IMR-90 (cell line): ENCODE data around the gene CTDP1. TPM values are rescaled to one million over a fixed set of nuclear protein-coding genes. Genes with fewer than 3 reads are reported as not detected.

Experiments
- ATAC-seq: fragments of 200-7000 bp; cut with Tn5 transposase; 2 replicates; pipeline ENCODE4 v1.9.1; 2020; ENCODE audit warnings: low read depth, mild to moderate bottlenecking, moderate library complexity
- BruUV-seq: library from RNA; stranded (reverse); fragments of 400-500 nt; replicated peaks from 2 replicates; lab custom pipeline; 2021; lab: Mats Ljungman, UMichigan
- CTCF ChIA-PET: fragments of 300-600 bp; formaldehyde crosslinking; extraction: SDS; loops from one replicate; lab custom pipeline; 2021; ENCODE audit warnings: antibody characterized with exemption; lab: Yijun Ruan, JAX
- POLR2A ChIA-PET: fragments of 300-600 bp; sonication (Branson Sonifier 250); formaldehyde crosslinking; loops from one replicate; lab custom pipeline; 2022; ENCODE audit warnings: antibody characterized with exemption; ENCODE audit not compliant: unreplicated experiment; lab: Charles Lee
- DNase-seq: peaks from one replicate; pipeline ENCODE4 v3.0.0; 2013
- H2AFZ ChIP-seq: replicated peaks from 2 replicates; pipeline ENCODE3; 2013; ENCODE audit warnings: low read length, mild to moderate bottlenecking; ENCODE audit not compliant: poor library complexity
- H2AK5ac ChIP-seq: 2 replicates; pipeline ENCODE4 v1.6.1; 2013; ENCODE audit warnings: low read depth, low read length, inconsistent platforms
- H2AK9ac ChIP-seq: replicated peaks from 2 replicates; pipeline ENCODE3; 2013; ENCODE audit warnings: mild to moderate bottlenecking, low read depth, low read length, moderate library complexity; ENCODE audit not compliant: poor library complexity
- H2BK120ac ChIP-seq: 2 replicates; pipeline ENCODE4 v1.6.1; 2013; ENCODE audit warnings: low read depth, low read length, inconsistent platforms
- H2BK15ac ChIP-seq: 3 replicates; pipeline ENCODE4 v1.6.1; 2013; ENCODE audit warnings: low read depth, low read length, inconsistent platforms
- H2BK20ac ChIP-seq: 2 replicates; pipeline ENCODE4 v1.6.1; 2013; ENCODE audit warnings: low read depth, mild to moderate bottlenecking, inconsistent platforms, low read length, moderate library complexity
- H2BK5ac ChIP-seq: 2 replicates; pipeline ENCODE4 v1.6.1; 2013; ENCODE audit warnings: mild to moderate bottlenecking, low read depth, low read length, inconsistent platforms; ENCODE audit not compliant: poor library complexity, severe bottlenecking
- H3K14ac ChIP-seq: replicated peaks from 2 replicates; pipeline ENCODE4 v1.6.1; 2013; ENCODE audit warnings: low read depth, low read length, inconsistent platforms
- H3K18ac ChIP-seq: 2 replicates; pipeline ENCODE4 v1.6.1; 2013; ENCODE audit warnings: low read depth, low read length, control low read depth
- H3K23ac ChIP-seq: 2 replicates; pipeline ENCODE4 v1.6.1; 2013; ENCODE audit warnings: low read depth, low read length, inconsistent platforms
- H3K27ac ChIP-seq: 2 replicates; pipeline ENCODE4 v1.5.1; 2013; ENCODE audit warnings: mild to moderate bottlenecking, control low read depth, low read length; ENCODE audit not compliant: insufficient read depth
- H3K27me3 ChIP-seq: 2 replicates; pipeline ENCODE4 v1.6.1; 2013; ENCODE audit warnings: low read length; ENCODE audit not compliant: control insufficient read depth, insufficient read depth
- H3K36me3 ChIP-seq: 2 replicates; pipeline ENCODE4 v1.6.1; 2013; ENCODE audit warnings: low read length, mixed read lengths; ENCODE audit not compliant: control insufficient read depth, insufficient read depth
- H3K4ac ChIP-seq: 2 replicates; pipeline ENCODE4 v1.6.1; 2013; ENCODE audit warnings: low read depth, low read length, inconsistent platforms
- H3K4me1 ChIP-seq: 2 replicates; pipeline ENCODE4 v1.6.1; 2013; ENCODE audit warnings: low read length, mixed read lengths; ENCODE audit not compliant: control insufficient read depth, insufficient read depth
- H3K4me2 ChIP-seq: 2 replicates; pipeline ENCODE4 v1.6.1; 2013; ENCODE audit warnings: low read depth, mild to moderate bottlenecking, control low read depth, low read length, moderate library complexity
- H3K4me3 ChIP-seq: 2 replicates; pipeline ENCODE4 v1.5.1; 2013; ENCODE audit warnings: low read depth, mild to moderate bottlenecking, control low read depth, low read length, moderate library complexity; ENCODE audit not compliant: insufficient read depth
- H3K56ac ChIP-seq: 2 replicates; pipeline ENCODE4 v1.6.1; 2013; ENCODE audit warnings: low read length, inconsistent platforms; ENCODE audit not compliant: insufficient read depth; ENCODE audit errors: extremely low read depth
- H3K79me1 ChIP-seq, 2 experiments: 2 replicates each; pipeline ENCODE4 v1.6.1; 2013; ENCODE audit warnings: low read length in 2 of 2, inconsistent platforms in 1 of 2, low read depth in 1 of 2
- H3K9ac ChIP-seq: 2 replicates; pipeline ENCODE4 v1.6.1; 2013; ENCODE audit warnings: low read depth, low read length, control low read depth
- H3K9me1 ChIP-seq: 2 replicates; pipeline ENCODE4 v1.6.1; 2013; ENCODE audit warnings: low read length, inconsistent platforms; ENCODE audit not compliant: insufficient read depth
- H3K9me3 ChIP-seq: 2 replicates; pipeline ENCODE4 v1.6.1; 2013; ENCODE audit warnings: low read length; ENCODE audit not compliant: control insufficient read depth, insufficient read depth
- H4K20me1 ChIP-seq: 2 replicates; pipeline ENCODE4 v1.6.1; 2013; ENCODE audit warnings: low read length, inconsistent platforms; ENCODE audit not compliant: insufficient read depth
- H4K5ac ChIP-seq: 2 replicates; pipeline ENCODE4 v1.6.1; 2013; ENCODE audit warnings: mild to moderate bottlenecking, low read depth, low read length, control low read depth
- H4K8ac ChIP-seq, 2 experiments: 2 replicates each; pipeline ENCODE4 v1.6.1; 2013; ENCODE audit warnings: low read depth in 2 of 2, low read length in 2 of 2, control low read depth in 1 of 2, inconsistent platforms in 1 of 2
- H4K91ac ChIP-seq: 2 replicates; pipeline ENCODE4 v1.6.1; 2013; ENCODE audit warnings: low read depth, low read length, inconsistent platforms; ENCODE audit not compliant: insufficient read depth
- BHLHE40 ChIP-seq: fragments of 150-350 bp; IDR thresholded peaks from 2 replicates; pipeline ENCODE4 v1.6.1; 2016; ENCODE audit warnings: mild to moderate bottlenecking, low read depth, low read length
- CEBPB ChIP-seq: IDR thresholded peaks from 2 replicates; pipeline ENCODE4 v1.6.1; 2012; ENCODE audit warnings: low read depth, low read length, improper control_type of control experiment
- CHD1 ChIP-seq: IDR thresholded peaks from 2 replicates; pipeline ENCODE4 v1.6.1; 2012; ENCODE audit warnings: low read depth, low read length, improper control_type of control experiment
- ELK1 ChIP-seq: fragments of 150-350 bp; IDR thresholded peaks from 2 replicates; pipeline ENCODE4 v1.6.1; 2016; ENCODE audit warnings: low read depth, mild to moderate bottlenecking, low read length, moderate library complexity, borderline replicate concordance
- MAZ ChIP-seq: IDR thresholded peaks from 2 replicates; pipeline ENCODE4 v1.6.1; 2012; ENCODE audit warnings: low read depth, mild to moderate bottlenecking, low read length, improper control_type of control experiment, moderate library complexity, borderline replicate concordance
- MXI1 ChIP-seq: IDR thresholded peaks from 2 replicates; pipeline ENCODE4 v1.6.1; 2012; ENCODE audit warnings: low read depth, mild to moderate bottlenecking, low read length, moderate library complexity, borderline replicate concordance
- NFE2L2 ChIP-seq: fragments of 150-350 bp; IDR thresholded peaks from 2 replicates; pipeline ENCODE4 v1.6.1; 2016; ENCODE audit warnings: low read depth, mild to moderate bottlenecking, low read length
- POLR2A ChIP-seq: IDR thresholded peaks from 2 replicates; pipeline ENCODE4 v1.6.1; 2012; ENCODE audit warnings: mild to moderate bottlenecking, low read depth, low read length
- RAD21 ChIP-seq: IDR thresholded peaks from 2 replicates; pipeline ENCODE4 v1.6.1; 2012; ENCODE audit warnings: low read length, improper control_type of control experiment
- RCOR1 ChIP-seq: IDR thresholded peaks from 2 replicates; pipeline ENCODE4 v1.6.1; 2012; ENCODE audit warnings: mild to moderate bottlenecking, low read length, improper control_type of control experiment; ENCODE audit not compliant: insufficient replicate concordance
- RFX5 ChIP-seq: IDR thresholded peaks from 2 replicates; pipeline ENCODE4 v1.8.0; 2012; ENCODE audit warnings: low read depth, mild to moderate bottlenecking, low read length, moderate library complexity
- SMC3 ChIP-seq: fragments of 150-350 bp; IDR thresholded peaks from 2 replicates; pipeline ENCODE4 v1.6.1; 2016; ENCODE audit warnings: low read depth, mild to moderate bottlenecking, antibody characterized with exemption, low read length, moderate library complexity
- USF2 ChIP-seq: fragments of 150-350 bp; IDR thresholded peaks from 2 replicates; pipeline ENCODE4 v1.6.1; 2017; ENCODE audit warnings: mild to moderate bottlenecking, antibody characterized with exemption, low read length, low read depth
- WGBS, 2 experiments: methylation state at CpG; one replicate each; pipeline versions ENCODE4 v1.1.5 to v1.1.7; 2013; ENCODE audit warnings: missing lambda C conversion rate in 2 of 2; ENCODE audit not compliant: insufficient read length in 1 of 2; ENCODE audit errors: extremely low coverage in 2 of 2; 5-methylcytosine and 5-hydroxymethylcytosine counted together
- dilution Hi-C: fragments of 300-500 bp; cut with HindIII; formaldehyde crosslinking; loops from one replicate; pipeline ENCODE4 v1.14.3; 2018; ENCODE audit warnings: low sequenced_read_pairs; ENCODE audit not compliant: unreplicated experiment
- in situ Hi-C: fragments of 300-500 bp; cut with MboI; formaldehyde crosslinking; loops from 3 replicates; pipeline ENCODE4 v1.14.3; 2019; ENCODE audit warnings: low sequenced_read_pairs, inconsistent platforms, mixed read lengths
- intact Hi-C: fragments of 100-400 bp; cut with micrococcal nuclease; formaldehyde crosslinking; loops from 2 replicates; pipeline ENCODE4 v1.10.0; 2022
- polyA plus RNA-seq, 3 experiments: library from polyadenylated mRNA; depleted of rRNA; stranded (reverse); fragments of >200 nt; gene quantifications; 2 replicates each; pipeline ENCODE4 v1.2.3, GENCODE V29; 2012; ENCODE audit warnings: low replicate concordance in 1 of 3
- total RNA-seq: library from RNA; depleted of rRNA; stranded (reverse); fragments of >200 nt; gene quantifications from 2 replicates; pipeline ENCODE4 v1.2.3, GENCODE V29; 2012

The CTDP1 gene
- total and polyA plus RNA-seq, 2 of the 4 experiments (the other 2 are of a cell fraction): 13.4 to 17.6 TPM

GRCh38 chr18:79645291-79645983 is 34.2 kb upstream of the CTDP1 start:
- no peak overlapping the region for H3K18ac ChIP-seq
- no peak overlapping the region for H3K9ac ChIP-seq
- no peaks in the 10 kb centered on the region for H4K20me1 ChIP-seq
- no peak overlapping the region for H3K14ac ChIP-seq
- peaks cover 28% of the 10 kb centered on the region for H3K27me3 ChIP-seq
- ChIA-PET CTCF (interaction anchor here (0.9 to 1.2 kb wide), 2 partner anchors 20 to 265 kb away, joined by 3 to 10 read pairs; no protein-coding TSS in a partner anchor), POLR2A (no interaction called here)
- H2BK20ac ChIP-seq: no peak overlapping the region
- no peak overlapping the region for H3K23ac ChIP-seq
- H2BK15ac ChIP-seq: no peak overlapping the region
- H2AK9ac ChIP-seq: no peak overlapping the region
- no peak for ATAC-seq
- H3K56ac ChIP-seq: no peak overlapping the region
- H4K8ac ChIP-seq: no peak overlapping the region
- no peak overlapping the region for H2BK120ac ChIP-seq
- dilution Hi-C loops (no loop called here), intact Hi-C loops (no loop called here), in situ Hi-C loops (no loop called here)
- no TSS peak for BruUV-seq
- 95% methylated on average over 4 of the region's 21 CpGs; no CpG with 5 or more reads in 1 of the 2 experiments for WGBS, 2 experiments
- no peak overlapping the region for H3K4ac ChIP-seq
- no peak for TF ChIP-seq RFX5
- no peak for TF ChIP-seq RCOR1
- no peak for TF ChIP-seq POLR2A
- TF ChIP-seq CHD1: no peak
- no peak for TF ChIP-seq ELK1
- TF ChIP-seq BHLHE40: no peak
- no peak for TF ChIP-seq CEBPB
- no peak for TF ChIP-seq NFE2L2
- no peak for TF ChIP-seq MAZ
- no peak for TF ChIP-seq USF2
- TF ChIP-seq RAD21: no peak
- no peak for TF ChIP-seq MXI1
- no peak for TF ChIP-seq SMC3
- no peak overlapping the region for H3K4me3 ChIP-seq
- H2BK5ac ChIP-seq: no peak overlapping the region
- no peak overlapping the region for H4K91ac ChIP-seq
- H3K27ac ChIP-seq: no peak overlapping the region
- H4K5ac ChIP-seq: no peak overlapping the region
- H2AK5ac ChIP-seq: no peak overlapping the region
- H3K4me1 ChIP-seq: no peaks in the 10 kb centered on the region
- H2AFZ ChIP-seq: no peak overlapping the region
- H3K4me2 ChIP-seq: no peak overlapping the region
- H3K36me3 ChIP-seq: no peaks in the 10 kb centered on the region
- H3K9me1 ChIP-seq: no peaks in the 10 kb centered on the region
- H3K79me1 ChIP-seq: no peaks in the 10 kb centered on the region
- no peak for DNase-seq
- no peaks in the 10 kb centered on the region for H3K9me3 ChIP-seq
